GM12878 (cell line): ENCODE data around the gene PDX1. TPM values are rescaled to one million over a fixed set of nuclear protein-coding genes. Genes with fewer than 3 reads are reported as not detected.

ENCODE experiments used
- ATAC-seq: fragments of 200-7000 bp; cut with Tn5 transposase; 3 replicates; pipeline ENCODE4 v1.9.1; 2020; ENCODE audit warnings: mild to moderate bottlenecking, moderate library complexity
- BruUV-seq: library from RNA; stranded (reverse); fragments of 400-500 nt; replicated peaks from 2 replicates; lab custom pipeline; 2021; lab: Mats Ljungman, UMichigan
- CTCF ChIA-PET: fragments of 300-600 bp; sonication (Branson Sonifier 250); formaldehyde crosslinking; extraction: SDS; loops from one replicate; lab custom pipeline; 2021; ENCODE audit warnings: inconsistent platforms; lab: Yijun Ruan, JAX
- POLR2A ChIA-PET: fragments of 350-600 bp; formaldehyde crosslinking; extraction: SDS; loops from one replicate; lab custom pipeline; 2021; ENCODE audit warnings: inconsistent platforms; lab: Charles Lee
- RAD21 ChIA-PET: fragments of 300-600 bp; sonication (Branson Sonifier 250); formaldehyde crosslinking; loops from one replicate; lab custom pipeline; 2023; ENCODE audit warnings: antibody characterized with exemption; ENCODE audit not compliant: unreplicated experiment; lab: Charles Lee
- SMC1A ChIA-PET: fragments of 300-600 bp; sonication (Branson Sonifier 250); formaldehyde crosslinking; loops from one replicate; lab custom pipeline; 2023; ENCODE audit not compliant: unreplicated experiment, uncharacterized antibody; lab: Charles Lee
- DNase-seq: peaks from one replicate; pipeline ENCODE4 v3.0.0-alpha.2; 2011; ENCODE audit warnings: low read depth, low spot score
- FAIRE-seq: peaks from 3 replicates; lab custom pipeline; 2011; peaks lifted over from hg19 to GRCh38; lab: Jason Lieb, UNC
- H2AFZ ChIP-seq: 2 replicates; pipeline ENCODE4 v1.6.0; 2011; ENCODE audit warnings: low read depth, low read length, control low read depth; ENCODE audit not compliant: control insufficient read depth
- H3K27ac ChIP-seq: 2 replicates; pipeline ENCODE4 v1.5.1; 2011; ENCODE audit warnings: control low read depth; ENCODE audit not compliant: control insufficient read depth, insufficient read depth
- H3K27me3 ChIP-seq, 2 experiments: replicated peaks in 1 of 2; 2 replicates each; pipeline versions ENCODE4 v1.6.0 to v1.6.1; 2011; ENCODE audit warnings: low read length in 1 of 2; ENCODE audit not compliant: control insufficient read depth in 2 of 2, insufficient read depth in 2 of 2
- H3K36me3 ChIP-seq, 2 experiments: 2 replicates each; pipeline ENCODE4 v1.5.1; 2011; ENCODE audit warnings: low read length in 1 of 2; ENCODE audit not compliant: control insufficient read depth in 2 of 2, insufficient read depth in 2 of 2
- H3K4me1 ChIP-seq: 2 replicates; pipeline ENCODE4 v1.6.1; 2011; ENCODE audit warnings: mild to moderate bottlenecking, low read length, moderate library complexity, mixed read lengths; ENCODE audit not compliant: control insufficient read depth, insufficient read depth
- H3K4me2 ChIP-seq: 2 replicates; pipeline ENCODE4 v1.6.0; 2011; ENCODE audit warnings: control low read depth; ENCODE audit not compliant: control insufficient read depth, insufficient read depth
- H3K4me3 ChIP-seq: fragments of 200-600 bp; sonication (generic); 2 replicates; pipeline ENCODE4 v1.5.1; 2016
- H3K79me2 ChIP-seq: 2 replicates; pipeline ENCODE4 v1.6.0; 2011; ENCODE audit warnings: low read length; ENCODE audit not compliant: control insufficient read depth, insufficient read depth
- H3K9ac ChIP-seq: 2 replicates; pipeline ENCODE4 v1.8.0; 2011; ENCODE audit warnings: low read length, control low read depth, mixed read lengths; ENCODE audit not compliant: control insufficient read depth, insufficient read depth
- H3K9me3 ChIP-seq: replicated peaks from 3 replicates; pipeline ENCODE4 v1.5.1; 2011; ENCODE audit warnings: mild to moderate bottlenecking, low read length; ENCODE audit not compliant: control insufficient read depth, insufficient read depth
- H4K20me1 ChIP-seq: 2 replicates; pipeline ENCODE4 v1.6.0; 2011; ENCODE audit not compliant: control insufficient read depth, insufficient read depth
- BACH1 ChIP-seq: fragments of 450-650 bp; IDR thresholded peaks from 2 replicates; pipeline ENCODE4 v1.6.1; 2017; ENCODE audit warnings: mild to moderate bottlenecking, borderline replicate concordance
- BCL11A ChIP-seq: IDR thresholded peaks from 2 replicates; pipeline ENCODE4 v1.6.1; 2011; ENCODE audit warnings: low read depth, low read length
- CREM ChIP-seq: IDR thresholded peaks from 2 replicates; pipeline ENCODE4 v1.6.1; 2014; ENCODE audit warnings: antibody characterized with exemption, low read depth
- ESRRA ChIP-seq: IDR thresholded peaks from 2 replicates; pipeline ENCODE4 v1.6.1; 2012; ENCODE audit warnings: mild to moderate bottlenecking, low read length, improper control_type of control experiment
- HSF1 ChIP-seq: fragments of 150-350 bp; IDR thresholded peaks from 2 replicates; pipeline ENCODE4 v1.6.1; 2014; ENCODE audit warnings: mild to moderate bottlenecking, low read depth, low read length
- IRF3 ChIP-seq: fragments of 450-650 bp; IDR thresholded peaks from 2 replicates; pipeline ENCODE4 v1.6.1; 2014; ENCODE audit warnings: mild to moderate bottlenecking
- JUND ChIP-seq: IDR thresholded peaks from 2 replicates; pipeline ENCODE4 v1.6.1; 2012; ENCODE audit warnings: low read depth, mild to moderate bottlenecking, low read length, improper control_type of control experiment, moderate library complexity
- KLF5 ChIP-seq: fragments of 450-650 bp; IDR thresholded peaks from 2 replicates; pipeline ENCODE4 v1.6.1; 2014; ENCODE audit warnings: mild to moderate bottlenecking; ENCODE audit not compliant: partially characterized antibody
- NFYA ChIP-seq: IDR thresholded peaks from 2 replicates; pipeline ENCODE4 v1.6.1; 2011; ENCODE audit warnings: low read depth, mild to moderate bottlenecking, low read length, improper control_type of control experiment, borderline replicate concordance
- PAX5 ChIP-seq: IDR thresholded peaks from 2 replicates; pipeline ENCODE4 v1.6.1; 2011; ENCODE audit warnings: low read depth, low read length, borderline replicate concordance
- RELA ChIP-seq: fragments of 450-650 bp; IDR thresholded peaks from 2 replicates; pipeline ENCODE4 v1.8.0; 2014; ENCODE audit warnings: borderline replicate concordance; ENCODE audit not compliant: partially characterized antibody
- SKIL ChIP-seq: fragments of 450-650 bp; IDR thresholded peaks from 2 replicates; pipeline ENCODE4 v1.6.1; 2017; ENCODE audit warnings: mild to moderate bottlenecking, low read depth, inconsistent platforms; ENCODE audit not compliant: poor library complexity, severe bottlenecking
- STAT1 ChIP-seq: fragments of 450-650 bp; conservative IDR thresholded peaks from 2 replicates; pipeline ENCODE4 v1.6.1; 2014; ENCODE audit warnings: antibody characterized with exemption, mild to moderate bottlenecking
- STAT3 ChIP-seq: IDR thresholded peaks from 2 replicates; pipeline ENCODE4 v1.6.1; 2011; ENCODE audit warnings: low read depth, low read length, improper control_type of control experiment
- ZBED1 ChIP-seq: IDR thresholded peaks from 2 replicates; pipeline ENCODE4 v1.6.1; 2016; ENCODE audit warnings: borderline replicate concordance
- ZBTB40 ChIP-seq: fragments of 450-650 bp; IDR thresholded peaks from 2 replicates; pipeline ENCODE4 v1.6.1; 2016; ENCODE audit warnings: mild to moderate bottlenecking, moderate library complexity, borderline replicate concordance
- ZNF622 ChIP-seq: fragments of 450-650 bp; IDR thresholded peaks from 2 replicates; pipeline ENCODE4 v1.6.1; 2017; ENCODE audit warnings: mild to moderate bottlenecking, inconsistent platforms
- WGBS: methylation state at CpG from one replicate; pipeline ENCODE4 v1.1.6; 2016; ENCODE audit warnings: low lambda C conversion rate; ENCODE audit not compliant: insufficient replicate concordance, insufficient coverage; ENCODE audit errors: missing lambda C conversion rate; 5-methylcytosine and 5-hydroxymethylcytosine counted together
- in situ Hi-C: fragments of 300-500 bp; cut with MboI; formaldehyde crosslinking; loops from 9 replicates; pipeline ENCODE4 v1.14.3; 2018; ENCODE audit warnings: mixed read lengths
- intact Hi-C: fragments of 100-400 bp; cut with micrococcal nuclease; formaldehyde crosslinking; loops from one replicate; pipeline ENCODE4 v1.14.2; 2022; ENCODE audit not compliant: unreplicated experiment
- polyA plus RNA-seq, 11 experiments: library from polyadenylated mRNA; depleted of rRNA in 4 of 11; unstranded in 6 of 11; stranded (reverse) in 5 of 11; fragments of >200 nt; fragmentation: Nextera tagmentation in 4 of 11; fragmentation: Illumina TruSeq in 1 of 11; extraction: Ambion mirVana in 4 of 11; extraction: Trizol in 1 of 11; gene quantifications; 1 replicate in 1 of 11; 2 replicates in 10 of 11; pipeline versions ENCODE4 v1.2.1 to v1.2.3, GENCODE V29; 2011 to 2016; ENCODE audit warnings: inconsistent platforms in 2 of 11, missing spikeins in 2 of 11, low read depth in 1 of 11
- total RNA-seq, 4 experiments: library from RNA; depleted of rRNA in 3 of 4; stranded (reverse); fragments of >200 nt in 3 of 4; fragmentation: Illumina TruSeq in 1 of 4; extraction: Trizol in 1 of 4; gene quantifications; 2 replicates each; pipeline versions ENCODE4 v1.2.1 to v1.2.3, GENCODE V29; 2013 to 2021

Gene PDX1
- total and polyA plus RNA-seq, 10 of the 15 experiments (the other 5 are each of a cell fraction or from before 2014, with no cell fraction given), result 0.02 to 0.03 TPM; not detected in 8

GRCh38 chr13:27967203-27967735 lies 47.5 kb downstream of the PDX1 start:
- no peaks in the 10 kb centered on the region for H4K20me1 ChIP-seq
- H3K36me3 ChIP-seq, result no peaks in the 10 kb centered on the region
- no peak overlapping the region for H3K27ac ChIP-seq
- peaks cover 19 to 22% of the 10 kb centered on the region in 2 experiments for H3K27me3 ChIP-seq
- in situ Hi-C loops, result no loop called here
- H3K4me3 ChIP-seq, result no peak overlapping the region
- POLR2A ChIA-PET, result no interaction called here
- CTCF ChIA-PET, result no interaction called here
- H3K9me3 ChIP-seq, result no peaks in the 10 kb centered on the region
- no peaks in the 10 kb centered on the region for H3K4me1 ChIP-seq
- no peak for FAIRE-seq
- no peak for TF ChIP-seq ZBED1
- TF ChIP-seq STAT1, result no peak
- no peak for TF ChIP-seq HSF1
- no peak for TF ChIP-seq ZBTB40
- TF ChIP-seq CREM, result no peak
- no peak for TF ChIP-seq NFYA
- no peak for TF ChIP-seq RELA
- no peak for TF ChIP-seq BACH1
- no peak for TF ChIP-seq PAX5
- TF ChIP-seq JUND, result no peak
- no peak for TF ChIP-seq BCL11A
- no peak for TF ChIP-seq IRF3
- no peak for TF ChIP-seq ZNF622
- TF ChIP-seq ESRRA, result no peak
- no peak for TF ChIP-seq STAT3
- no peak for TF ChIP-seq SKIL
- TF ChIP-seq KLF5, result no peak
- H3K4me2 ChIP-seq, result no peak overlapping the region
- intact Hi-C loops, result no loop called here
- SMC1A ChIA-PET, result no interaction called here
- no peaks in the 10 kb centered on the region for H3K79me2 ChIP-seq
- RAD21 ChIA-PET, result no interaction called here
- no peak for ATAC-seq
- H3K9ac ChIP-seq, result no peak overlapping the region
- H2AFZ ChIP-seq, result no peak overlapping the region
- no TSS peak for BruUV-seq
- DNase-seq, result no peak
- WGBS, result 15% methylated on average over 16 of the region's 18 CpGs
